ENCODE results near the gene ABLIM2. TPM values are rescaled to one million over a fixed set of nuclear protein-coding genes. Genes with fewer than 3 reads are reported as not detected.
A peak's percentile ranks its signal among the peaks of the same experiment; 100 is the strongest.

The ABLIM2 gene
- total RNA-seq, 1 experiment from 2014 or later: 6.1 TPM

GRCh38 chr4:8157944-8158709 is 486 bp downstream of the ABLIM2 start:
- Histone ChIP-seq H4K20me1 (ENCODE audit: insufficient read depth) (no peaks in the 10 kb centered on the region), H3K4me1 (ENCODE audit: control insufficient read depth in 1 of 2, insufficient read depth in 2 of 2, low read length in 2 of 2) (peaks cover 9 to 26% of the 10 kb centered on the region in 2 experiments; a peak in 3 of 4 replicates), H3K4me3 (replicated peaks in 1 of 2; ENCODE audit: low read depth in 1 of 2, low read length in 2 of 2) (peak overlapping the region; percentile 49 to 74), H3K9ac (ENCODE audit: low read length) (peak overlapping the region; percentile 56), H3K79me2 (ENCODE audit: insufficient read depth, low read length) (no peaks in the 10 kb centered on the region), H3K27ac (ENCODE audit: low read depth, low read length) (peak overlapping the region; percentile 42; the same call in 1 of the 2 replicates), H3K27me3 (ENCODE audit: insufficient read depth, low read length) (no peaks in the 10 kb centered on the region), H3K4me2 (ENCODE audit: low read length) (peak overlapping the region; percentile 98), H2AFZ (ENCODE audit: low read depth, low read length, poor library complexity, severe bottlenecking) (peak overlapping the region; percentile 16), H3K9me2 (ENCODE audit: insufficient read depth) (no peaks in the 10 kb centered on the region), H3K36me3 (ENCODE audit: control insufficient read depth in 1 of 2, insufficient read depth in 2 of 2, low read length in 2 of 2) (no peaks in the 10 kb centered on the region), H3K9me3 (ENCODE audit: control insufficient read depth in 1 of 2, insufficient read depth in 1 of 2, low read depth in 1 of 2, low read length in 2 of 2) (no peaks in the 10 kb centered on the region)
- RAD21 ChIA-PET (ENCODE audit: low non-redundant PET in 1 of 2, low total read pairs in 2 of 2, uncharacterized antibody in 2 of 2, unreplicated experiment in 2 of 2): no interaction called here
- no TSS peak for BruUV-seq (replicated peaks)
- ATAC-seq (peak; percentile 3), DNase-seq (ENCODE audit: low read depth, low spot score) (no peak)
- intact Hi-C loops (cut with micrococcal nuclease): loop anchor here (2.0 kb wide), 2 partner anchors 29 to 313 kb away; no protein-coding TSS in a partner anchor
- TF ChIP-seq POLR2A (IDR thresholded peaks at IDR 0.05; ENCODE audit: borderline replicate concordance, extremely low read depth, insufficient read depth, insufficient read length) (no peak), JUND (IDR thresholded peaks at IDR 0.05) (no peak), SRF (IDR thresholded peaks at IDR 0.05; ENCODE audit: low read depth) (no peak), EGR1 (IDR thresholded peaks at IDR 0.05; ENCODE audit: low read depth) (no peak), CBX3 (IDR thresholded peaks at IDR 0.05; ENCODE audit: low read depth) (no peak), ZNF274 (IDR thresholded peaks at IDR 0.05; ENCODE audit: low read depth, low read length) (no peak), TCF7L2 (IDR thresholded peaks at IDR 0.05; ENCODE audit: borderline replicate concordance, extremely low read depth, insufficient read depth, insufficient read length) (no peak), EZH2phosphoT487 (IDR thresholded peaks at IDR 0.05; ENCODE audit: borderline replicate concordance) (no peak), MAX (IDR thresholded peaks at IDR 0.05) (no peak), ELF1 (IDR thresholded peaks at IDR 0.05; ENCODE audit: borderline replicate concordance, low read depth) (no peak), ZFX (IDR thresholded peaks at IDR 0.05) (no peak; the same call in 1 of the 2 replicates), CTCF (IDR thresholded peaks at IDR 0.05 in 2 of 3, conservative IDR thresholded peaks at IDR 0.05 in 1 of 3; ENCODE audit: borderline replicate concordance in 1 of 3, insufficient read depth in 1 of 3, low read depth in 2 of 3, low read length in 2 of 3) (no peak), FOSL1 (IDR thresholded peaks at IDR 0.05; ENCODE audit: low read depth) (no peak)
- CTCF ChIA-PET: interaction anchor here (0.9 to 1.7 kb wide), 2 partner anchors 10 to 19 kb away, joined by 3 to 5 read pairs; no protein-coding TSS in a partner anchor
- POLR2A ChIA-PET: interaction anchor here (1.6 kb wide), 1 partner anchor 18 kb away, joined by 5 read pairs; no protein-coding TSS in a partner anchor
